ENCODE results near the gene ADAM10. TPM values are rescaled to one million over a fixed set of nuclear protein-coding genes. Genes with fewer than 3 reads are reported as not detected.

Gene ADAM10
- total RNA-seq, 1 donor from 2014 or later = 48.1 TPM

DNA sequence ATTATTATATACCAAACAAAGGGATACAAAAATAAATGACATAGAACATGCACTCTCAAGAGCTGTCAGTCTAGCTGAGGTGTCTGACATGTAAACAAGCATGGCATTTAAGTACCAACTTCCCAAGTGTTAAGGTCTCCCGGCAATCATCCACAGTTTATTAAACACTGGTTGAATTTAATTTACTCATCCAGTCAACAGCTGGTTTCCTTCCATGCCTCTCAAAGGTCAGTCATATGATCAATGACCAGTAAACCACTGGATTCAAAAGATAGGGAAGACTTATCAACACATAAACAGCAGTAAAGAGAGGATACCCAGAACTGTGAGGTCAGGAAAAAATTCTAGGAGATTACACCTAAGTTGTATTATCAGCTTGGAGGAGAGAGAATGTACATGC, 80.4 kb downstream of the ADAM10 start:
- DNase-seq (ENCODE audit: extremely low spot score in 2 of 2) = no peak
- intact Hi-C loops (cut with DNase I) = no loop called here
- Histone ChIP-seq H3K27me3 (no peaks in the 10 kb centered on the region), H3K4me3 (no peak overlapping the region), H3K9me3 (no peaks in the 10 kb centered on the region), H3K27ac (no peak overlapping the region), H3K4me1 (no peaks in the 10 kb centered on the region), H3K36me3 (peaks cover 0 to 7% of the 10 kb centered on the region in 2 donors)
- TF ChIP-seq CTCF (IDR thresholded peaks at IDR 0.05) (no peak), POLR2A (IDR thresholded peaks at IDR 0.05) (no peak), POLR2AphosphoS5 (IDR thresholded peaks at IDR 0.05; ENCODE audit: insufficient read depth in 1 of 2, low read depth in 1 of 2) (no peak)

DNA sequence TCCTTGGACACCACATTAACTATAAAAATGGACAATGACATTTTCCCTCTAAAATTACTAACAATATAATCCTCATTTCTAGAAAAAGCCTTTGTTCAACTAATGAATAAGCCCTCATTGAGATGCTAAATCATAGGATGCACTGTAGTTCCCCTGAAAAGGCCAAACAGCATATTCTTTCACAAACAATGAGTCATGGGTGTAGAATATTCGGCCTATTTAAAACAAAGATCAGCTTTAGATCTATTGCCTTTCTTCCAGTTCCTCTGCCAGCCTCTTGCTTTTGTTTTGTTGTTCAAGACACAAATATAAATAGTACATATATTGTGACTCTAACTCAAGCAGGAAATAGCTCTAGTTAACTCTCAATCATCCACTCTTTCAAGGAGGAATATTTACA, 82.5 kb downstream of the ADAM10 start:
- Histone ChIP-seq H3K9me3 (no peaks in the 10 kb centered on the region), H3K4me3 (no peak overlapping the region), H3K27me3 (no peaks in the 10 kb centered on the region), H3K27ac (no peak overlapping the region), H3K36me3 (peaks cover 0 to 12% of the 10 kb centered on the region in 2 donors), H3K4me1 (no peaks in the 10 kb centered on the region)
- TF ChIP-seq POLR2A (IDR thresholded peaks at IDR 0.05) (no peak), POLR2AphosphoS5 (IDR thresholded peaks at IDR 0.05; ENCODE audit: insufficient read depth in 1 of 2, low read depth in 1 of 2) (no peak), CTCF (IDR thresholded peaks at IDR 0.05) (no peak)
- intact Hi-C loops (cut with DNase I) = no loop called here
- DNase-seq (ENCODE audit: extremely low spot score in 2 of 2) = no peak

GRCh38 chr15:58665672-58666071, 83.8 kb downstream of the ADAM10 start:
- Histone ChIP-seq H3K27ac (no peak overlapping the region), H3K9me3 (no peaks in the 10 kb centered on the region), H3K4me3 (no peak overlapping the region), H3K27me3 (no peaks in the 10 kb centered on the region), H3K4me1 (no peaks in the 10 kb centered on the region), H3K36me3 (peaks cover 0 to 12% of the 10 kb centered on the region in 2 donors)
- intact Hi-C loops (cut with DNase I) = no loop called here
- no peak for DNase-seq (ENCODE audit: extremely low spot score in 2 of 2)
- TF ChIP-seq POLR2A (IDR thresholded peaks at IDR 0.05) (no peak), POLR2AphosphoS5 (IDR thresholded peaks at IDR 0.05; ENCODE audit: insufficient read depth in 1 of 2, low read depth in 1 of 2) (no peak), CTCF (IDR thresholded peaks at IDR 0.05) (no peak)

DNA sequence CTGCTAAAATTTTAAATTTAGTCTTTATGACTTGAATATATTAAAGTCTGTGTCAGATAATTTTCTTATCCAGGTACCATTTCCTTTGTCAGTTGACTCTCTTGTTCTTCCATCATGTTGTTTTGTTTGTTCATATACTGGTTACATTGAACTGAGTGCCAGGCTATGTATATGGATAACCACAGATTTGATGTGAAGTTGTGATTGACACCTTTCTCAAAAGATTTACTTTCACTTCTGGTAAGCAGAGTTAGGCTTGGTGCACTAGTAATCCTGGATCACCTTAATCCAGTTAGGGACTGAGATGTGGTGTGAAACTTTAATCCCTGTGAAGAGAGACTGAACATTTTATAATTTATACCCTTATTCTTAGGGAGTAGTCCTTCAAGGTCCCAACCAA, 99.4 kb downstream of the ADAM10 start:
- Histone ChIP-seq H3K27me3 (no peaks in the 10 kb centered on the region), H3K36me3 (no peaks in the 10 kb centered on the region), H3K4me3 (no peak overlapping the region), H3K9me3 (no peaks in the 10 kb centered on the region), H3K27ac (no peak overlapping the region), H3K4me1 (no peaks in the 10 kb centered on the region)
- DNase-seq (ENCODE audit: extremely low spot score in 2 of 2) = no peak
- TF ChIP-seq POLR2A (IDR thresholded peaks at IDR 0.05) (no peak), CTCF (IDR thresholded peaks at IDR 0.05) (no peak), POLR2AphosphoS5 (IDR thresholded peaks at IDR 0.05; ENCODE audit: insufficient read depth in 1 of 2, low read depth in 1 of 2) (no peak)
- intact Hi-C loops (cut with DNase I) = no loop called here

- DNase-seq (ENCODE audit: extremely low spot score in 2 of 2) = no peak
- H3K4me3 ChIP-seq = no peak overlapping the region
- no peaks in the 10 kb centered on the region for H3K4me1 ChIP-seq
- no peak overlapping the region for H3K27ac ChIP-seq
- H3K36me3 ChIP-seq = no peaks in the 10 kb centered on the region
- TF ChIP-seq POLR2A (IDR thresholded peaks at IDR 0.05) (no peak), POLR2AphosphoS5 (IDR thresholded peaks at IDR 0.05; ENCODE audit: insufficient read depth in 1 of 2, low read depth in 1 of 2) (no peak), CTCF (IDR thresholded peaks at IDR 0.05) (no peak)
- H3K9me3 ChIP-seq = no peaks in the 10 kb centered on the region
- intact Hi-C loops (cut with DNase I) = no loop called here
- no peaks in the 10 kb centered on the region for H3K27me3 ChIP-seq
Measured at GRCh38 chr15:58649175-58649574, 100.3 kb downstream of the ADAM10 start.
